IMR-90 (cell line): Measurements from ENCODE around the gene EXOC6B. TPM values are rescaled to one million over a fixed set of nuclear protein-coding genes. Genes with fewer than 3 reads are reported as not detected.

Experiments
- ATAC-seq: fragments of 200-7000 bp; cut with Tn5 transposase; 2 replicates; pipeline ENCODE4 v1.9.1; 2020; ENCODE audit warnings: low read depth, mild to moderate bottlenecking, moderate library complexity
- BruUV-seq: library from RNA; stranded (reverse); fragments of 400-500 nt; replicated peaks from 2 replicates; lab custom pipeline; 2021; lab: Mats Ljungman, UMichigan
- CTCF ChIA-PET: fragments of 300-600 bp; formaldehyde crosslinking; extraction: SDS; loops from one replicate; lab custom pipeline; 2021; ENCODE audit warnings: antibody characterized with exemption; lab: Yijun Ruan, JAX
- POLR2A ChIA-PET: fragments of 300-600 bp; sonication (Branson Sonifier 250); formaldehyde crosslinking; loops from one replicate; lab custom pipeline; 2022; ENCODE audit warnings: antibody characterized with exemption; ENCODE audit not compliant: unreplicated experiment; lab: Charles Lee
- DNase-seq: peaks from one replicate; pipeline ENCODE4 v3.0.0; 2013
- H2AFZ ChIP-seq: replicated peaks from 2 replicates; pipeline ENCODE3; 2013; ENCODE audit warnings: low read length, mild to moderate bottlenecking; ENCODE audit not compliant: poor library complexity
- H2AK5ac ChIP-seq: 2 replicates; pipeline ENCODE4 v1.6.1; 2013; ENCODE audit warnings: low read depth, low read length, inconsistent platforms
- H2AK9ac ChIP-seq: replicated peaks from 2 replicates; pipeline ENCODE3; 2013; ENCODE audit warnings: mild to moderate bottlenecking, low read depth, low read length, moderate library complexity; ENCODE audit not compliant: poor library complexity
- H2BK120ac ChIP-seq: 2 replicates; pipeline ENCODE4 v1.6.1; 2013; ENCODE audit warnings: low read depth, low read length, inconsistent platforms
- H2BK15ac ChIP-seq: 3 replicates; pipeline ENCODE4 v1.6.1; 2013; ENCODE audit warnings: low read depth, low read length, inconsistent platforms
- H2BK20ac ChIP-seq: 2 replicates; pipeline ENCODE4 v1.6.1; 2013; ENCODE audit warnings: low read depth, mild to moderate bottlenecking, inconsistent platforms, low read length, moderate library complexity
- H2BK5ac ChIP-seq: 2 replicates; pipeline ENCODE4 v1.6.1; 2013; ENCODE audit warnings: mild to moderate bottlenecking, low read depth, low read length, inconsistent platforms; ENCODE audit not compliant: poor library complexity, severe bottlenecking
- H3K14ac ChIP-seq: replicated peaks from 2 replicates; pipeline ENCODE4 v1.6.1; 2013; ENCODE audit warnings: low read depth, low read length, inconsistent platforms
- H3K18ac ChIP-seq: 2 replicates; pipeline ENCODE4 v1.6.1; 2013; ENCODE audit warnings: low read depth, low read length, control low read depth
- H3K23ac ChIP-seq: 2 replicates; pipeline ENCODE4 v1.6.1; 2013; ENCODE audit warnings: low read depth, low read length, inconsistent platforms
- H3K27ac ChIP-seq: 2 replicates; pipeline ENCODE4 v1.5.1; 2013; ENCODE audit warnings: mild to moderate bottlenecking, control low read depth, low read length; ENCODE audit not compliant: insufficient read depth
- H3K27me3 ChIP-seq: 2 replicates; pipeline ENCODE4 v1.6.1; 2013; ENCODE audit warnings: low read length; ENCODE audit not compliant: control insufficient read depth, insufficient read depth
- H3K36me3 ChIP-seq: 2 replicates; pipeline ENCODE4 v1.6.1; 2013; ENCODE audit warnings: low read length, mixed read lengths; ENCODE audit not compliant: control insufficient read depth, insufficient read depth
- H3K4ac ChIP-seq: 2 replicates; pipeline ENCODE4 v1.6.1; 2013; ENCODE audit warnings: low read depth, low read length, inconsistent platforms
- H3K4me1 ChIP-seq: 2 replicates; pipeline ENCODE4 v1.6.1; 2013; ENCODE audit warnings: low read length, mixed read lengths; ENCODE audit not compliant: control insufficient read depth, insufficient read depth
- H3K4me2 ChIP-seq: 2 replicates; pipeline ENCODE4 v1.6.1; 2013; ENCODE audit warnings: low read depth, mild to moderate bottlenecking, control low read depth, low read length, moderate library complexity
- H3K4me3 ChIP-seq: 2 replicates; pipeline ENCODE4 v1.5.1; 2013; ENCODE audit warnings: low read depth, mild to moderate bottlenecking, control low read depth, low read length, moderate library complexity; ENCODE audit not compliant: insufficient read depth
- H3K56ac ChIP-seq: 2 replicates; pipeline ENCODE4 v1.6.1; 2013; ENCODE audit warnings: low read length, inconsistent platforms; ENCODE audit not compliant: insufficient read depth; ENCODE audit errors: extremely low read depth
- H3K79me1 ChIP-seq, 2 experiments: 2 replicates each; pipeline ENCODE4 v1.6.1; 2013; ENCODE audit warnings: low read length in 2 of 2, inconsistent platforms in 1 of 2, low read depth in 1 of 2
- H3K9ac ChIP-seq: 2 replicates; pipeline ENCODE4 v1.6.1; 2013; ENCODE audit warnings: low read depth, low read length, control low read depth
- H3K9me1 ChIP-seq: 2 replicates; pipeline ENCODE4 v1.6.1; 2013; ENCODE audit warnings: low read length, inconsistent platforms; ENCODE audit not compliant: insufficient read depth
- H3K9me3 ChIP-seq: 2 replicates; pipeline ENCODE4 v1.6.1; 2013; ENCODE audit warnings: low read length; ENCODE audit not compliant: control insufficient read depth, insufficient read depth
- H4K20me1 ChIP-seq: 2 replicates; pipeline ENCODE4 v1.6.1; 2013; ENCODE audit warnings: low read length, inconsistent platforms; ENCODE audit not compliant: insufficient read depth
- H4K5ac ChIP-seq: 2 replicates; pipeline ENCODE4 v1.6.1; 2013; ENCODE audit warnings: mild to moderate bottlenecking, low read depth, low read length, control low read depth
- H4K8ac ChIP-seq, 2 experiments: 2 replicates each; pipeline ENCODE4 v1.6.1; 2013; ENCODE audit warnings: low read depth in 2 of 2, low read length in 2 of 2, control low read depth in 1 of 2, inconsistent platforms in 1 of 2
- H4K91ac ChIP-seq: 2 replicates; pipeline ENCODE4 v1.6.1; 2013; ENCODE audit warnings: low read depth, low read length, inconsistent platforms; ENCODE audit not compliant: insufficient read depth
- BHLHE40 ChIP-seq: fragments of 150-350 bp; IDR thresholded peaks from 2 replicates; pipeline ENCODE4 v1.6.1; 2016; ENCODE audit warnings: mild to moderate bottlenecking, low read depth, low read length
- CEBPB ChIP-seq: IDR thresholded peaks from 2 replicates; pipeline ENCODE4 v1.6.1; 2012; ENCODE audit warnings: low read depth, low read length, improper control_type of control experiment
- CHD1 ChIP-seq: IDR thresholded peaks from 2 replicates; pipeline ENCODE4 v1.6.1; 2012; ENCODE audit warnings: low read depth, low read length, improper control_type of control experiment
- CTCF ChIP-seq: conservative IDR thresholded peaks from 2 replicates; pipeline ENCODE4 v1.5.1; 2012; ENCODE audit warnings: mild to moderate bottlenecking, low read depth, low read length, improper control_type of control experiment
- ELK1 ChIP-seq: fragments of 150-350 bp; IDR thresholded peaks from 2 replicates; pipeline ENCODE4 v1.6.1; 2016; ENCODE audit warnings: low read depth, mild to moderate bottlenecking, low read length, moderate library complexity, borderline replicate concordance
- MAFK ChIP-seq: IDR thresholded peaks from 2 replicates; pipeline ENCODE4 v1.6.1; 2012; ENCODE audit warnings: low read depth, low read length, improper control_type of control experiment
- MAZ ChIP-seq: IDR thresholded peaks from 2 replicates; pipeline ENCODE4 v1.6.1; 2012; ENCODE audit warnings: low read depth, mild to moderate bottlenecking, low read length, improper control_type of control experiment, moderate library complexity, borderline replicate concordance
- NFE2L2 ChIP-seq: fragments of 150-350 bp; IDR thresholded peaks from 2 replicates; pipeline ENCODE4 v1.6.1; 2016; ENCODE audit warnings: low read depth, mild to moderate bottlenecking, low read length
- SMC3 ChIP-seq: fragments of 150-350 bp; IDR thresholded peaks from 2 replicates; pipeline ENCODE4 v1.6.1; 2016; ENCODE audit warnings: low read depth, mild to moderate bottlenecking, antibody characterized with exemption, low read length, moderate library complexity
- USF2 ChIP-seq: fragments of 150-350 bp; IDR thresholded peaks from 2 replicates; pipeline ENCODE4 v1.6.1; 2017; ENCODE audit warnings: mild to moderate bottlenecking, antibody characterized with exemption, low read length, low read depth
- WGBS, 2 experiments: methylation state at CpG; one replicate each; pipeline versions ENCODE4 v1.1.5 to v1.1.7; 2013; ENCODE audit warnings: missing lambda C conversion rate in 2 of 2; ENCODE audit not compliant: insufficient read length in 1 of 2; ENCODE audit errors: extremely low coverage in 2 of 2; 5-methylcytosine and 5-hydroxymethylcytosine counted together
- dilution Hi-C: fragments of 300-500 bp; cut with HindIII; formaldehyde crosslinking; loops from one replicate; pipeline ENCODE4 v1.14.3; 2018; ENCODE audit warnings: low sequenced_read_pairs; ENCODE audit not compliant: unreplicated experiment
- in situ Hi-C: fragments of 300-500 bp; cut with MboI; formaldehyde crosslinking; loops from 3 replicates; pipeline ENCODE4 v1.14.3; 2019; ENCODE audit warnings: low sequenced_read_pairs, inconsistent platforms, mixed read lengths
- intact Hi-C: fragments of 100-400 bp; cut with micrococcal nuclease; formaldehyde crosslinking; loops from 2 replicates; pipeline ENCODE4 v1.10.0; 2022
- polyA plus RNA-seq, 3 experiments: library from polyadenylated mRNA; depleted of rRNA; stranded (reverse); fragments of >200 nt; gene quantifications; 2 replicates each; pipeline ENCODE4 v1.2.3, GENCODE V29; 2012; ENCODE audit warnings: low replicate concordance in 1 of 3
- total RNA-seq: library from RNA; depleted of rRNA; stranded (reverse); fragments of >200 nt; gene quantifications from 2 replicates; pipeline ENCODE4 v1.2.3, GENCODE V29; 2012

The EXOC6B gene
- total and polyA plus RNA-seq, 2 of the 4 experiments (the other 2 are of a cell fraction) = 10.2 to 29.4 TPM

- CTCF ChIA-PET = interaction anchor here (1.6 kb wide), 1 partner anchor 73 kb away, joined by 3 read pairs; no protein-coding TSS in a partner anchor
- H3K27me3 ChIP-seq = no peaks in the 10 kb centered on the region
- peaks cover 4% of the 10 kb centered on the region for H4K20me1 ChIP-seq
- H2AK9ac ChIP-seq = no peak overlapping the region
- no peak overlapping the region for H2BK20ac ChIP-seq
- H3K14ac ChIP-seq = 0 out of 2 replicates have a peak overlapping the region, but pooled peaks have one; percentile 31
- no peak overlapping the region for H3K56ac ChIP-seq
- WGBS, 2 experiments = no CpG with 5 or more reads among the region's 1 CpG
- no peak overlapping the region for H3K4me3 ChIP-seq
- peaks cover 23 to 33% of the 10 kb centered on the region in 2 experiments for H3K79me1 ChIP-seq
- no peak overlapping the region for H3K27ac ChIP-seq
- no peak overlapping the region for H2BK120ac ChIP-seq
- no peak overlapping the region for H4K91ac ChIP-seq
- peaks cover 3% of the 10 kb centered on the region; the same call in 1 of the 2 replicates for H3K9me1 ChIP-seq
- no peak overlapping the region for H2BK5ac ChIP-seq
- no peak for TF ChIP-seq CEBPB
- no peak for TF ChIP-seq BHLHE40
- TF ChIP-seq ELK1 = no peak
- no peak for TF ChIP-seq MAFK
- TF ChIP-seq SMC3 = no peak
- no peak for TF ChIP-seq NFE2L2
- no peak for TF ChIP-seq USF2
- no peak for TF ChIP-seq CTCF
- TF ChIP-seq MAZ = no peak
- no peak for TF ChIP-seq CHD1
- H2AK5ac ChIP-seq = no peak overlapping the region
- no peak overlapping the region for H3K4ac ChIP-seq
- no peak overlapping the region for H3K9ac ChIP-seq
- H3K36me3 ChIP-seq = no peaks in the 10 kb centered on the region
- H3K18ac ChIP-seq = no peak overlapping the region
- DNase-seq = no peak
- dilution Hi-C loops (no loop called here), intact Hi-C loops (no loop called here), in situ Hi-C loops (no loop called here)
- no TSS peak for BruUV-seq
- H3K4me1 ChIP-seq = peaks cover 5% of the 10 kb centered on the region
- no peak overlapping the region for H3K23ac ChIP-seq
- H4K5ac ChIP-seq = no peak overlapping the region
- no peak for ATAC-seq
- no peaks in the 10 kb centered on the region for H3K9me3 ChIP-seq
- POLR2A ChIA-PET = no interaction called here
- H4K8ac ChIP-seq = no peak overlapping the region
- H3K4me2 ChIP-seq = no peak overlapping the region
- H2BK15ac ChIP-seq = no peak overlapping the region
- no peak overlapping the region for H2AFZ ChIP-seq
These were observed 36.6 kb downstream of the EXOC6B start for GRCh38 chr2:72789241-72789640.
